ENCODE data around the gene NEK11.

Gene NEK11

GRCh38 chr3:131323792-131324191 lies 297.1 kb downstream of the NEK11 start:
- Histone ChIP-seq H3K79me2 (ENCODE audit: insufficient read depth, low read length) (no peaks in the 10 kb centered on the region), H3K9me3 (ENCODE audit: insufficient read depth, low read length, severe bottlenecking) (no peaks in the 10 kb centered on the region), H4K20me1 (ENCODE audit: insufficient read depth, low read length) (no peaks in the 10 kb centered on the region), H3K36me3 (ENCODE audit: insufficient read depth, low read length) (no peaks in the 10 kb centered on the region), H3K27me3 (ENCODE audit: insufficient read depth, low read length, poor library complexity) (peaks cover 2% of the 10 kb centered on the region), H3K27ac (ENCODE audit: low read length) (no peak overlapping the region), H3K9ac (ENCODE audit: low read depth, low read length) (no peak overlapping the region), H3K4me2 (ENCODE audit: insufficient read depth, low read length) (no peak overlapping the region), H3K4me3 (ENCODE audit: low read depth in 1 of 2, low read length in 2 of 2) (no peak overlapping the region), H3K4me1 (ENCODE audit: insufficient read depth, low read length) (no peaks in the 10 kb centered on the region), H2AFZ (ENCODE audit: low read depth, low read length) (no peak overlapping the region)
- ATAC-seq (ENCODE audit: insufficient read depth, low read depth) (no peak), DNase-seq (no peak)
- TF ChIP-seq CTCF (IDR thresholded peaks at IDR 0.05; ENCODE audit: borderline replicate concordance, extremely low read depth, low read length, poor library complexity, severe bottlenecking), result no peak
- no peak for TF ChIP-seq EZH2 (IDR thresholded peaks at IDR 0.05; ENCODE audit: borderline replicate concordance, low read depth, low read length, severe bottlenecking)

DNA sequence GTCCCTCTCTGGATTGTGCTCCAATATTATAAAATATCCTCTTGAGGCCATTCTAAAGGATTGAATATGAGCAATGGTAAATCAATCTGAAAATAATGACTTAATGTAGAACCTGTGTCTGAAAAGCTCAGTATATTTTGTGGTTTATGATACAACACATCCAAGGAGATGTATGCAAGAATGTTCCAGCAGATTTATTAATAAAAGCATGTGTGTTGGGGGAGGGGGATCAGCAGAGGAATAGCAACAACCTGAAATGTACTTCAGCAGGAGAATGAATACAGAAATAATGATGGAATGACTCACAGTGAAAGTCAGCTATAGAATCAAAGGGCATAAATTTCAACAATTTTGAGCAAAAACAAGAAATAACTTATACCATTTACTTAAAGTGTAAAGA lies 298.2 kb downstream of the NEK11 start:
- H3K9ac ChIP-seq (ENCODE audit: low read depth, low read length), result no peak overlapping the region
- H2AFZ ChIP-seq (ENCODE audit: low read depth, low read length), result no peak overlapping the region
- no peak for TF ChIP-seq CTCF (IDR thresholded peaks at IDR 0.05; ENCODE audit: borderline replicate concordance, extremely low read depth, low read length, poor library complexity, severe bottlenecking)
- TF ChIP-seq EZH2 (IDR thresholded peaks at IDR 0.05; ENCODE audit: borderline replicate concordance, low read depth, low read length, severe bottlenecking), result no peak
- H4K20me1 ChIP-seq (ENCODE audit: insufficient read depth, low read length), result no peaks in the 10 kb centered on the region
- H3K79me2 ChIP-seq (ENCODE audit: insufficient read depth, low read length), result no peaks in the 10 kb centered on the region
- peaks cover 2% of the 10 kb centered on the region for H3K27me3 ChIP-seq (ENCODE audit: insufficient read depth, low read length, poor library complexity)
- no peak overlapping the region for H3K27ac ChIP-seq (ENCODE audit: low read length)
- no peaks in the 10 kb centered on the region for H3K36me3 ChIP-seq (ENCODE audit: insufficient read depth, low read length)
- H3K9me3 ChIP-seq (ENCODE audit: insufficient read depth, low read length, severe bottlenecking), result no peaks in the 10 kb centered on the region
- H3K4me2 ChIP-seq (ENCODE audit: insufficient read depth, low read length), result no peak overlapping the region
- H3K4me3 ChIP-seq (ENCODE audit: low read depth in 1 of 2, low read length in 2 of 2), result no peak overlapping the region
- ATAC-seq (ENCODE audit: insufficient read depth, low read depth) (no peak), DNase-seq (no peak)
- no peaks in the 10 kb centered on the region for H3K4me1 ChIP-seq (ENCODE audit: insufficient read depth, low read length)

- no peak for TF ChIP-seq CTCF (IDR thresholded peaks at IDR 0.05; ENCODE audit: borderline replicate concordance, extremely low read depth, low read length, poor library complexity, severe bottlenecking)
- TF ChIP-seq EZH2 (IDR thresholded peaks at IDR 0.05; ENCODE audit: borderline replicate concordance, low read depth, low read length, severe bottlenecking), result no peak
- Histone ChIP-seq H3K27me3 (ENCODE audit: insufficient read depth, low read length, poor library complexity) (peaks cover 2% of the 10 kb centered on the region), H3K4me3 (ENCODE audit: low read depth in 1 of 2, low read length in 2 of 2) (no peak overlapping the region), H3K27ac (ENCODE audit: low read length) (no peak overlapping the region), H3K79me2 (ENCODE audit: insufficient read depth, low read length) (no peaks in the 10 kb centered on the region), H3K4me2 (ENCODE audit: insufficient read depth, low read length) (no peak overlapping the region), H3K4me1 (ENCODE audit: insufficient read depth, low read length) (no peaks in the 10 kb centered on the region), H3K9me3 (ENCODE audit: insufficient read depth, low read length, severe bottlenecking) (no peaks in the 10 kb centered on the region), H3K36me3 (ENCODE audit: insufficient read depth, low read length) (no peaks in the 10 kb centered on the region), H3K9ac (ENCODE audit: low read depth, low read length) (no peak overlapping the region), H2AFZ (ENCODE audit: low read depth, low read length) (no peak overlapping the region), H4K20me1 (ENCODE audit: insufficient read depth, low read length) (no peaks in the 10 kb centered on the region)
- DNase-seq (no peak), ATAC-seq (ENCODE audit: insufficient read depth, low read depth) (no peak)
Measured at GRCh38 chr3:131326307-131326706, 299.6 kb downstream of the NEK11 start.

DNA sequence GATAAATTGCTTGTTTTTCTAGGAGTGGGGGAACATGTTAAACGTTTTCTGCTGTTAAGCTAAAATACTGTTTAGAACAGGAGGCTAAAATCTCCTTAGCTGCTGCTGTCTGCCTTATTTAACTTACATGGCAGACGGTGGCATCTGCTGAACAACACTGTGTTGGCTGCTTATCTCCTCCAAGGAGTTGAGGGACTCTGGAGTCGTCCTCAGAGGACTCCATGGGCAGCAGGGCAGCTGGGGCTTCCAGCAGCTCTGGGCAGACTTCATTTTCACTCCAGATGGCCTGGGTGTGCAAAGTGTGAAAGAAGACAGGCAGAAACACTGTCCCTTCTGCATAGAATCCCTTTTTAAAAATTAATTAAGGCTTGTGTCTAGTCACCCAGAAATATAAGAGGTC lies 302.0 kb downstream of the NEK11 start:
- H3K27ac ChIP-seq (ENCODE audit: low read length), result no peak overlapping the region
- H4K20me1 ChIP-seq (ENCODE audit: insufficient read depth, low read length), result no peaks in the 10 kb centered on the region
- no peak overlapping the region for H3K4me2 ChIP-seq (ENCODE audit: insufficient read depth, low read length)
- H3K4me3 ChIP-seq (ENCODE audit: low read depth in 1 of 2, low read length in 2 of 2), result no peak overlapping the region
- DNase-seq (no peak), ATAC-seq (ENCODE audit: insufficient read depth, low read depth) (no peak)
- no peaks in the 10 kb centered on the region for H3K4me1 ChIP-seq (ENCODE audit: insufficient read depth, low read length)
- TF ChIP-seq CTCF (IDR thresholded peaks at IDR 0.05; ENCODE audit: borderline replicate concordance, extremely low read depth, low read length, poor library complexity, severe bottlenecking) (no peak), EZH2 (IDR thresholded peaks at IDR 0.05; ENCODE audit: borderline replicate concordance, low read depth, low read length, severe bottlenecking) (no peak)
- no peak overlapping the region for H3K9ac ChIP-seq (ENCODE audit: low read depth, low read length)
- H3K27me3 ChIP-seq (ENCODE audit: insufficient read depth, low read length, poor library complexity), result peaks cover 2% of the 10 kb centered on the region
- no peak overlapping the region for H2AFZ ChIP-seq (ENCODE audit: low read depth, low read length)
- no peaks in the 10 kb centered on the region for H3K9me3 ChIP-seq (ENCODE audit: insufficient read depth, low read length, severe bottlenecking)
- H3K36me3 ChIP-seq (ENCODE audit: insufficient read depth, low read length), result no peaks in the 10 kb centered on the region
- H3K79me2 ChIP-seq (ENCODE audit: insufficient read depth, low read length), result no peaks in the 10 kb centered on the region

Measured in DND-41 (cell line).